SK-N-SH treated with all-trans-retinoic acid at 6 μM for 48 hours (cell line): ENCODE results near the gene CIAPIN1.

ENCODE experiments used
- ATAC-seq: fragments of 200-7000 bp; cut with Tn5 transposase; 3 replicates; pipeline ENCODE4 v1.9.1; 2020; ENCODE audit warnings: mild to moderate bottlenecking, moderate library complexity
- ARNTL ChIP-seq: fragments of 450-650 bp; formaldehyde crosslinking; IDR thresholded peaks from 2 replicates; pipeline ENCODE4 v1.5.0; 2020; ENCODE audit warnings: low read depth, mild to moderate bottlenecking, moderate library complexity, borderline replicate concordance
- BACH2 ChIP-seq: fragments of 250-450 bp; sonication (Bioruptor Pico); IDR thresholded peaks from 2 replicates; pipeline ENCODE4 v1.9.0; 2021; ENCODE audit warnings: mild to moderate bottlenecking, borderline replicate concordance
- CSDC2 ChIP-seq: fragments of 250-450 bp; sonication (Bioruptor Pico); IDR thresholded peaks from 2 replicates; pipeline ENCODE4 v1.5.0; 2020; ENCODE audit warnings: mild to moderate bottlenecking, moderate library complexity
- ISL1 ChIP-seq: fragments of 250-450 bp; sonication (Bioruptor Pico); IDR thresholded peaks from 2 replicates; pipeline ENCODE4 v2.1.2; 2022; ENCODE audit warnings: mild to moderate bottlenecking, moderate library complexity
- OSR1 ChIP-seq: fragments of 250-450 bp; sonication (Bioruptor Pico); IDR thresholded peaks from 2 replicates; pipeline ENCODE4 v1.8.0; 2022; ENCODE audit warnings: moderate library complexity, mild to moderate bottlenecking, inconsistent platforms
- PATZ1 ChIP-seq: fragments of 250-450 bp; sonication (Bioruptor Pico); IDR thresholded peaks from 2 replicates; pipeline ENCODE4 v1.8.0; 2020; ENCODE audit warnings: mild to moderate bottlenecking, moderate library complexity, borderline replicate concordance
- POU6F1 ChIP-seq: fragments of 250-450 bp; sonication (Bioruptor Pico); IDR thresholded peaks from 2 replicates; pipeline ENCODE4 v1.8.0; 2021; ENCODE audit warnings: low read depth, mild to moderate bottlenecking, moderate library complexity, borderline replicate concordance
- PPARA ChIP-seq: fragments of 250-450 bp; sonication (Bioruptor Pico); IDR thresholded peaks from 2 replicates; pipeline ENCODE4 v1.5.0; 2020; ENCODE audit warnings: mild to moderate bottlenecking, borderline replicate concordance
- RARB ChIP-seq: fragments of 250-450 bp; sonication (Bioruptor Pico); IDR thresholded peaks from 2 replicates; pipeline ENCODE4 v1.8.0; 2021; ENCODE audit warnings: mild to moderate bottlenecking, moderate library complexity
- SNAI2 ChIP-seq: fragments of 250-450 bp; sonication (Bioruptor Pico); IDR thresholded peaks from 2 replicates; pipeline ENCODE4 v1.5.0; 2020; ENCODE audit warnings: mild to moderate bottlenecking, moderate library complexity
- TCF4 ChIP-seq: fragments of 250-450 bp; sonication (Bioruptor Pico); IDR thresholded peaks from 2 replicates; pipeline ENCODE4 v1.8.0; 2021; ENCODE audit warnings: mild to moderate bottlenecking, moderate library complexity, borderline replicate concordance
- TOX ChIP-seq: fragments of 250-450 bp; sonication (Bioruptor Pico); IDR thresholded peaks from 2 replicates; pipeline ENCODE4 v1.8.0; 2021; ENCODE audit warnings: mild to moderate bottlenecking, moderate library complexity, borderline replicate concordance
- TSHZ2 ChIP-seq: fragments of 250-450 bp; sonication (Bioruptor Pico); IDR thresholded peaks from 2 replicates; pipeline ENCODE4 v1.5.0; 2020; ENCODE audit warnings: mild to moderate bottlenecking, moderate library complexity
- ZC3H10 ChIP-seq: fragments of 250-450 bp; sonication (Bioruptor Pico); IDR thresholded peaks from 2 replicates; pipeline ENCODE4 v1.5.1; 2021; ENCODE audit warnings: mild to moderate bottlenecking, moderate library complexity
- ZFP30 ChIP-seq: fragments of 450-650 bp; formaldehyde crosslinking; IDR thresholded peaks from 2 replicates; pipeline ENCODE4 v1.5.0; 2022; ENCODE audit warnings: mild to moderate bottlenecking, moderate library complexity
- ZNF70 ChIP-seq: fragments of 450-650 bp; formaldehyde crosslinking; IDR thresholded peaks from 2 replicates; pipeline ENCODE4 v1.5.0; 2020; ENCODE audit warnings: mild to moderate bottlenecking, moderate library complexity
- ZNF8 ChIP-seq: fragments of 450-650 bp; formaldehyde crosslinking; IDR thresholded peaks from 2 replicates; pipeline ENCODE4 v1.5.0; 2020; ENCODE audit warnings: mild to moderate bottlenecking, moderate library complexity
- TF ChIP-seq, protein P1 (sequence below): fragments of 250-450 bp; sonication (Bioruptor Pico); IDR thresholded peaks from 2 replicates; pipeline ENCODE4 v1.5.1; 2020; ENCODE audit warnings: low read depth, mild to moderate bottlenecking, moderate library complexity

The CIAPIN1 gene

DNA sequence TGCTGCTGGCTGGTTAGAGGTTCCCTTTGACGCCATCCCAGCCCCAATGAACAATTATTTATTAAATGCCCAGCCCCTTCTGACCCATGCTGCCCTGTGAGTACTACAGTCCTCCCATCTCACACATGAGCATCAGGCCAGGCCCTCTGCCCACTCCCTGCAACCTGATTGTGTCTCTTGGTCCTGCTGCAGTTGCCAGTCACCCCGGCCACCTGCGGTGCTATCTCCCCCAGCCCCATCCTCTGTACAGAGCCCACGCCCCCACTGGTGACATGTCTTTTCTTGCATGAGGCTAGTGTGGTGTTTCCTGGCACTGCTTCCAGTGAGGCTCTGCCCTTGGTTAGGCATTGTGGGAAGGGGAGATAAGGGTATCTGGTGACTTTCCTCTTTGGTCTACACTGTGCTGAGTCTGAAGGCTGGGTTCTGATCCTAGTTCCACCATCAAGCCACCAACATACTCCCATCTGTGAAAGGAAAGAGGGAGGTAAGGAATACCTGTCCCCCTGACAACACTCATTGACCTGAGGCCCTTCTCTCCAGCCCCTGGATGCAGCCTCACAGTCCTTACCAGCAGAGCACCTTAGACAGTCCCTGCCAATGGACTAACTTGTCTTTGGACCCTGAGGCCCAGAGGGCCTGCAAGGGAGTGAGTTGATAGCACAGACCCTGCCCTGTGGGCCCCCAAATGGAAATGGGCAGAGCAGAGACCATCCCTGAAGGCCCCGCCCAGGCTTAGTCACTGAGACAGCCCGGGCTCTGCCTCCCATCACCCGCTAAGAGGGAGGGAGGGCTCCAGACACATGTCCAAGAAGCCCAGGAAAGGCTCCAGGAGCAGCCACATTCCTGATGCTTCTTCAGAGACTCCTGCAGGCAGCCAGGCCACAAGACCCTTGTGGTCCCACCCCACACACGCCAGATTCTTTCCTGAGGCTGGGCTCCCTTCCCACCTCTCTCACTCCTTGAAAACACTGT lies 63.6 kb downstream of the CIAPIN1 start (continued):
- no peak for TF ChIP-seq TSHZ2 (CRISPR knock-in tag)

DNA sequence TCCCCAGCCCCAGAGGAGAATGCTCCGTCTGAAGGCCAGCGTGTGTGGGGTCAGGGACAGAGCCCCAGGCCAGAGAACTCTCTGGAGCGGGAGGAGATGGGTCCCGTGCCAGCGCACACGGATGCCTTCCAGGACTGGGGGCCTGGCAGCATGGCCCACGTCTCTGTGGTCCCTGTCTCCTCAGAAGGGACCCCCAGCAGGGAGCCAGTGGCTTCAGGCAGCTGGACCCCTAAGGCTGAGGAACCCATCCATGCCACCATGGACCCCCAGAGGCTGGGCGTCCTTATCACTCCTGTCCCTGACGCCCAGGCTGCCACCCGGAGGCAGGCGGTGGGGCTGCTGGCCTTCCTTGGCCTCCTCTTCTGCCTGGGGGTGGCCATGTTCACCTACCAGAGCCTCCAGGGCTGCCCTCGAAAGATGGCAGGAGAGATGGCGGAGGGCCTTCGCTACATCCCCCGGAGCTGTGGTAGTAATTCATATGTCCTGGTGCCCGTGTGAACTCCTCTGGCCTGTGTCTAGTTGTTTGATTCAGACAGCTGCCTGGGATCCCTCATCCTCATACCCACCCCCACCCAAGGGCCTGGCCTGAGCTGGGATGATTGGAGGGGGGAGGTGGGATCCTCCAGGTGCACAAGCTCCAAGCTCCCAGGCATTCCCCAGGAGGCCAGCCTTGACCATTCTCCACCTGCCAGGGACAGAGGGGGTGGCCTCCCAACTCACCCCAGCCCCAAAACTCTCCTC lies 64.5 kb downstream of the CIAPIN1 start:
- no peak for ATAC-seq
- TF ChIP-seq TSHZ2 (CRISPR knock-in tag) (no peak), PPARA (CRISPR knock-in tag) (no peak), PATZ1 (CRISPR knock-in tag) (no peak), ARNTL (CRISPR knock-in tag) (no peak), ZNF8 (CRISPR knock-in tag) (no peak), TOX (CRISPR knock-in tag) (no peak), TCF4 (CRISPR knock-in tag) (no peak), ZNF70 (CRISPR knock-in tag) (no peak), ISL1 (CRISPR knock-in tag) (no peak), SNAI2 (no peak), ZFP30 (CRISPR knock-in tag) (no peak), BACH2 (CRISPR knock-in tag) (no peak), OSR1 (no peak), CSDC2 (CRISPR knock-in tag) (no peak), ZC3H10 (no peak), POU6F1 (CRISPR knock-in tag) (no peak), RARB (no peak)
- TF ChIP-seq, protein P1, sequence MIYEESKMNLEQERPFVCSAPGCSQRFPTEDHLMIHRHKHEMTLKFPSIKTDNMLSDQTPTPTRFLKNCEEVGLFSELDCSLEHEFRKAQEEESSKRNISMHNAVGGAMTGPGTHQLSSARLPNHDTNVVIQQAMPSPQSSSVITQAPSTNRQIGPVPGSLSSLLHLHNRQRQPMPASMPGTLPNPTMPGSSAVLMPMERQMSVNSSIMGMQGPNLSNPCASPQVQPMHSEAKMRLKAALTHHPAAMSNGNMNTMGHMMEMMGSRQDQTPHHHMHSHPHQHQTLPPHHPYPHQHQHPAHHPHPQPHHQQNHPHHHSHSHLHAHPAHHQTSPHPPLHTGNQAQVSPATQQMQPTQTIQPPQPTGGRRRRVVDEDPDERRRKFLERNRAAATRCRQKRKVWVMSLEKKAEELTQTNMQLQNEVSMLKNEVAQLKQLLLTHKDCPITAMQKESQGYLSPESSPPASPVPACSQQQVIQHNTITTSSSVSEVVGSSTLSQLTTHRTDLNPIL (CRISPR knock-in tag) = no peak
- TF ChIP-seq, all 23 proteins: peak for 0
